Measurements from ENCODE around the gene RIPPLY3. TPM values are rescaled to one million over a fixed set of nuclear protein-coding genes. Genes with fewer than 3 reads are reported as not detected.
"Not testable (repeated sequence)": the region's sequence is repeated elsewhere in the genome, so short reads cannot be mapped to it uniquely, and the experiment has no call there.

The RIPPLY3 gene
- total RNA-seq, 6 experiments from 2014 or later, result 0.12 to 0.18 (median 0.17) TPM; not detected in 3

- ATAC-seq (peak; percentile 42 to 51 (median 46)), DNase-seq (no peak)
- WGBS (ENCODE audit: insufficient coverage, low coverage, low lambda C conversion rate, missing lambda C conversion rate), result 41% methylated on average over 3 of the region's 3 CpGs
Observed at GRCh38 chr21:37001441-37001840, 5.1 kb upstream of the RIPPLY3 start.

GRCh38 chr21:37002851-37003250 is 3.7 kb upstream of the RIPPLY3 start:
- H3K36me3 ChIP-seq, DNase-seq: not testable (repeated sequence)
- 91% methylated on average over 12 of the region's 12 CpGs for WGBS (ENCODE audit: insufficient coverage, low coverage, low lambda C conversion rate, missing lambda C conversion rate)

More at GRCh38 chr21:37001441-37001840, 5.1 kb upstream of the RIPPLY3 start:
- Histone ChIP-seq H3K4me1 (peaks cover 0 to 4% (median 0%) of the 10 kb centered on the region in 4 donors), H3K27ac (no peak overlapping the region), H3K36me3 (no peaks in the 10 kb centered on the region), H3K9me3 (no peaks in the 10 kb centered on the region), H3K4me3 (no peak overlapping the region), H3K27me3 (no peaks in the 10 kb centered on the region)
- intact Hi-C loops (cut with DNase I), result no loop called here
- TF ChIP-seq POLR2A (IDR thresholded peaks at IDR 0.05), result no peak
- no peak for TF ChIP-seq CTCF (IDR thresholded peaks at IDR 0.05)

GRCh38 chr21:37003917-37004316 is 2.6 kb upstream of the RIPPLY3 start:
- H3K27me3 ChIP-seq; H3K4me1 ChIP-seq; DNase-seq; ATAC-seq; H3K4me3 ChIP-seq; H3K9me3 ChIP-seq; H3K27ac ChIP-seq; intact Hi-C loops (cut with DNase I); H3K36me3 ChIP-seq: not testable (repeated sequence)
- WGBS (ENCODE audit: insufficient coverage, low coverage, low lambda C conversion rate, missing lambda C conversion rate), result 100% methylated on average over 1 of the region's 3 CpGs

More at GRCh38 chr21:37002851-37003250, 3.7 kb upstream of the RIPPLY3 start:
- H3K4me3 ChIP-seq; H3K27ac ChIP-seq; H3K4me1 ChIP-seq; ATAC-seq; H3K27me3 ChIP-seq; intact Hi-C loops (cut with DNase I); H3K9me3 ChIP-seq: not testable (repeated sequence)

GRCh38 chr21:37005548-37006485 is 685 bp upstream of the RIPPLY3 start:
- H3K27me3 ChIP-seq, result no peaks in the 10 kb centered on the region
- DNase-seq (no peak), ATAC-seq (no peak)
- no peaks in the 10 kb centered on the region for H3K9me3 ChIP-seq
- TF ChIP-seq CTCF (IDR thresholded peaks at IDR 0.05), result no peak
- no peak for TF ChIP-seq POLR2A (IDR thresholded peaks at IDR 0.05)
- WGBS (ENCODE audit: insufficient coverage, low coverage, low lambda C conversion rate, missing lambda C conversion rate), result 35% methylated on average over 27 of the region's 76 CpGs
- H3K4me3 ChIP-seq, result peak overlapping the region in 2 of 3 donors; percentile 29 to 48
- intact Hi-C loops (cut with DNase I), result no loop called here
- H3K27ac ChIP-seq, result no peak overlapping the region
- peaks cover 0 to 11% (median 0%) of the 10 kb centered on the region in 4 donors for H3K4me1 ChIP-seq
- H3K36me3 ChIP-seq, result no peaks in the 10 kb centered on the region

- H3K27me3 ChIP-seq, result no peaks in the 10 kb centered on the region
- H3K27ac ChIP-seq, result no peak overlapping the region
- DNase-seq (no peak), ATAC-seq (no peak)
- WGBS (ENCODE audit: insufficient coverage, low coverage, low lambda C conversion rate, missing lambda C conversion rate), result 91% methylated on average over 4 of the region's 12 CpGs
- H3K4me1 ChIP-seq, result peaks cover 0 to 11% (median 0%) of the 10 kb centered on the region in 4 donors
- no peak overlapping the region for H3K4me3 ChIP-seq
- no peaks in the 10 kb centered on the region for H3K9me3 ChIP-seq
- no peaks in the 10 kb centered on the region for H3K36me3 ChIP-seq
- TF ChIP-seq CTCF (IDR thresholded peaks at IDR 0.05), result no peak
- TF ChIP-seq POLR2A (IDR thresholded peaks at IDR 0.05), result no peak
- intact Hi-C loops (cut with DNase I), result no loop called here
Observed at GRCh38 chr21:37008724-37009123, 2.2 kb downstream of the RIPPLY3 start.
